NCI-H524 (cell line): ENCODE measurements around the gene HOXA3.
A peak's percentile ranks its signal among the peaks of the same experiment; 100 is the strongest.

Source experiments
- DNase-seq, 2 experiments: peaks; one replicate each; lab custom pipeline; 2025; lab: John Stamatoyannopoulos, UW

Gene HOXA3

GRCh38 chr7:27143950-27144780 is 8.2 kb downstream of the HOXA3 start:
- DNase-seq = no peak

- DNase-seq = peak; percentile 86 to 92
These were observed 9.1 kb downstream of the HOXA3 start, which contains the start of gene HOXA5 for GRCh38 chr7:27143023-27143949. Gene HOXA5 (minus strand): TSS chr7:27143681. CDS start chr7:27143607, 74 bp downstream.

- DNase-seq = peak in 1 of 2 experiments; percentile 44
These were observed 9.8 kb downstream of the HOXA3 start for GRCh38 chr7:27142580-27143022.

- no peak for DNase-seq
These were observed 10.3 kb downstream of the HOXA3 start for GRCh38 chr7:27141923-27142579.

- DNase-seq = no peak
These were observed 11.1 kb downstream of the HOXA3 start for GRCh38 chr7:27141137-27141922.

GRCh38 chr7:27140126-27140857 is 12.1 kb downstream of the HOXA3 start:
- DNase-seq = no peak

GRCh38 chr7:27139334-27140125 is 12.9 kb downstream of the HOXA3 start:
- no peak for DNase-seq

- no peak for DNase-seq
These were observed 13.4 kb downstream of the HOXA3 start for GRCh38 chr7:27138985-27139333.

- no peak for DNase-seq
These were observed 13.9 kb downstream of the HOXA3 start for GRCh38 chr7:27138472-27138871.

GRCh38 chr7:27137640-27138315 is 14.6 kb downstream of the HOXA3 start:
- DNase-seq = no peak

- no peak for DNase-seq
These were observed 18.0 kb downstream of the HOXA3 start for GRCh38 chr7:27134392-27134791.

GRCh38 chr7:27133409-27134231 is 18.8 kb downstream of the HOXA3 start:
- DNase-seq = peak in 1 of 2 experiments; percentile 17

- DNase-seq = no peak
These were observed 19.4 kb downstream of the HOXA3 start for GRCh38 chr7:27132978-27133377.

GRCh38 chr7:27132214-27132613 is 20.2 kb downstream of the HOXA3 start:
- DNase-seq = no peak

- DNase-seq = no peak
These were observed 21.0 kb downstream of the HOXA3 start for GRCh38 chr7:27131390-27131819.

- DNase-seq = peak; percentile 54 to 84
These were observed 21.6 kb downstream of the HOXA3 start, which contains the start of gene HOXA4 for GRCh38 chr7:27130540-27131389. Gene HOXA4 (minus strand): TSS chr7:27130757. CDS start chr7:27130733, 24 bp downstream.
